Mesothelial cell of epicardium (in vitro differentiated cells): Measurements from ENCODE around the gene PFKFB2. TPM values are rescaled to one million over a fixed set of nuclear protein-coding genes. Genes with fewer than 3 reads are reported as not detected.

Source experiments
- DNase-seq, 2 experiments: peaks; one replicate each; pipeline ENCODE4 v3.0.0; 2021; ENCODE audit warnings: low spot score in 2 of 2; ENCODE audit not compliant: unreplicated experiment in 2 of 2
- H3K27ac Mint-ChIP-seq: 2 replicates; pipeline ENCODE4 v1.8.0; 2021; ENCODE audit warnings: mixed read lengths
- H3K27me3 Mint-ChIP-seq: 2 replicates; pipeline ENCODE4 v1.8.0; 2021; ENCODE audit warnings: low read depth, mixed read lengths
- H3K36me3 Mint-ChIP-seq: 2 replicates; pipeline ENCODE4 v1.8.0; 2021; ENCODE audit warnings: mixed read lengths
- H3K4me1 Mint-ChIP-seq: 2 replicates; pipeline ENCODE4 v1.8.0; 2021; ENCODE audit warnings: mixed read lengths
- H3K4me3 Mint-ChIP-seq: 2 replicates; pipeline ENCODE4 v1.8.0; 2021; ENCODE audit warnings: mild to moderate bottlenecking, moderate library complexity, mixed read lengths
- H3K9me3 Mint-ChIP-seq: 2 replicates; pipeline ENCODE4 v1.8.0; 2021; ENCODE audit warnings: mixed read lengths
- CTCF ChIP-seq: fragments of 200-600 bp; sonication (generic); IDR thresholded peaks from one replicate; pipeline ENCODE4 v1.5.0; 2021; ENCODE audit warnings: antibody characterized with exemption; ENCODE audit not compliant: unreplicated experiment
- total RNA-seq: library from RNA; stranded (reverse); gene quantifications from 3 replicates; pipeline ENCODE4 v1.2.1, GENCODE V29; 2021

Gene PFKFB2
- total RNA-seq, 1 donor from 2014 or later = 12.7 TPM

- H3K4me1 Mint-ChIP-seq = peaks cover 30% of the 10 kb centered on the region
- H3K27ac Mint-ChIP-seq = peak overlapping the region; percentile 98
- no peak for DNase-seq
- peak overlapping the region; percentile 33 for H3K4me3 Mint-ChIP-seq
- no peaks in the 10 kb centered on the region for H3K27me3 Mint-ChIP-seq
- TF ChIP-seq CTCF = no peak
- H3K9me3 Mint-ChIP-seq = no peaks in the 10 kb centered on the region
- no peaks in the 10 kb centered on the region for H3K36me3 Mint-ChIP-seq
Measured at GRCh38 chr1:207024202-207025145, 28.6 kb upstream of the PFKFB2 start.

GRCh38 chr1:207025146-207025880, 27.8 kb upstream of the PFKFB2 start:
- Mint-ChIP-seq H3K27ac (peak overlapping the region; percentile 98), H3K4me1 (peaks cover 30% of the 10 kb centered on the region), H3K4me3 (no peak overlapping the region), H3K27me3 (peaks cover 5% of the 10 kb centered on the region), H3K9me3 (no peaks in the 10 kb centered on the region), H3K36me3 (no peaks in the 10 kb centered on the region)
- TF ChIP-seq CTCF = no peak
- DNase-seq = no peak

- no peak for DNase-seq
- H3K36me3 Mint-ChIP-seq = no peaks in the 10 kb centered on the region
- no peak for TF ChIP-seq CTCF
- peaks cover 6% of the 10 kb centered on the region for H3K27me3 Mint-ChIP-seq
- H3K4me3 Mint-ChIP-seq = no peak overlapping the region
- H3K9me3 Mint-ChIP-seq = no peaks in the 10 kb centered on the region
- peak overlapping the region; percentile 98 for H3K27ac Mint-ChIP-seq
- peaks cover 30% of the 10 kb centered on the region for H3K4me1 Mint-ChIP-seq
Measured at GRCh38 chr1:207026104-207026534, 27.0 kb upstream of the PFKFB2 start.

- no peak overlapping the region for H3K27ac Mint-ChIP-seq
- no peak for DNase-seq
- no peaks in the 10 kb centered on the region for H3K9me3 Mint-ChIP-seq
- no peak for TF ChIP-seq CTCF
- H3K4me1 Mint-ChIP-seq = peaks cover 33% of the 10 kb centered on the region
- no peak overlapping the region for H3K4me3 Mint-ChIP-seq
- H3K36me3 Mint-ChIP-seq = no peaks in the 10 kb centered on the region
- H3K27me3 Mint-ChIP-seq = peaks cover 6% of the 10 kb centered on the region
Measured at GRCh38 chr1:207027206-207027777, 25.8 kb upstream of the PFKFB2 start.

GRCh38 chr1:207027921-207028320, 25.2 kb upstream of the PFKFB2 start:
- H3K36me3 Mint-ChIP-seq = no peaks in the 10 kb centered on the region
- no peak overlapping the region for H3K27ac Mint-ChIP-seq
- no peak overlapping the region for H3K4me3 Mint-ChIP-seq
- no peaks in the 10 kb centered on the region for H3K9me3 Mint-ChIP-seq
- H3K27me3 Mint-ChIP-seq = peaks cover 6% of the 10 kb centered on the region
- DNase-seq = no peak
- H3K4me1 Mint-ChIP-seq = peaks cover 36% of the 10 kb centered on the region
- TF ChIP-seq CTCF = no peak
